ENCODE results near the gene TMEM63B. TPM values are rescaled to one million over a fixed set of nuclear protein-coding genes. Genes with fewer than 3 reads are reported as not detected.
"Not testable (repeated sequence)": the region's sequence is repeated elsewhere in the genome, so short reads cannot be mapped to it uniquely, and the experiment has no call there.

Gene TMEM63B
- total RNA-seq, 1 donor from 2014 or later = 46.7 TPM

DNA sequence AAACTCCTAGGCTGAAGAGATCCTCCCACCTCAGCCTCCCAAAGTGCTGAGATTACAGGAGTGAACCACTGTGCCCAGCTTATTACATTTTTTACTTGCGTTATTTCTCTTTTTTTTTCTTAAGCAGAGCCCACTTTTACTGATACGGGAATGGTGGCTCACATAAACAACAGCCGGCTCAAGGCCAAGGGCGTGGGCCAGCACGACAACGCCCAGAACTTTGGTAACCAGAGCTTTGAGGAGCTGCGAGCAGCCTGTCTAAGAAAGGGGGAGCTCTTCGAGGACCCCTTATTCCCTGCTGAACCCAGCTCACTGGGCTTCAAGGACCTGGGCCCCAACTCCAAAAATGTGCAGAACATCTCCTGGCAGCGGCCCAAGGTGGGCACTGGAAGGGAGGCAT is 41.8 kb downstream of the TMEM63B start:
- no peak for DNase-seq (ENCODE audit: low read depth)

DNA sequence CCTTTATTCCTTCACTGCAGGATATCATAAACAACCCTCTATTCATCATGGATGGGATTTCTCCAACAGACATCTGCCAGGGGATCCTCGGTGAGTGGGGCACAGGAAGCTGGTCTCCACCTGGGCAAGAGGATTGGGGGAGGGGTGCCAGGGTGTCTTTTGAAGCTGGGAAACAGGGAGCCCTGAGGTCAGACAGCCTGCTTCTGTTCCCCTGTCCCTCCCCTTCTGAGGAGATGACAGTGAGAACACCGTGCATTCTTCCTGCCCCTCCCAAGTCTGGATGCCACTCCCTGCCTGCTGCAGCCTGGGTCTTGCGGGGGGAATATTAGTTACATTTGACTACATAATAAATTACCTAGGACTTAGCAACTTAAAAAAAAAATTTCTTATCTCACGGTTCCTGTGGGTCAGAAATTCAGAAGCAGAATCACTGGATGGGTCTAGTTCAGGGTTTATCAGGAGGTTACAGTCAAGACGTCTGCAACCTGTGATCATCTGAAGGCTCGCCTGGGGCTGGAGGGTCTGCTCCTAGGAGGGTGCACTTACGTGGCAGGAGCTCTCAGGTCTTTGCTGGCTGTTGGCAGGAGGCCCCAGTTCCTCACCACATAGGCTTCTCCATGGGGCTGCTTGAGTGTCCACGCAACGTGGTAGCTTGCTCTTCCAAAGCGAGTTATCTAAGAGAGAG is 42.7 kb downstream of the TMEM63B start:
- no peak for DNase-seq (ENCODE audit: low read depth)

DNA sequence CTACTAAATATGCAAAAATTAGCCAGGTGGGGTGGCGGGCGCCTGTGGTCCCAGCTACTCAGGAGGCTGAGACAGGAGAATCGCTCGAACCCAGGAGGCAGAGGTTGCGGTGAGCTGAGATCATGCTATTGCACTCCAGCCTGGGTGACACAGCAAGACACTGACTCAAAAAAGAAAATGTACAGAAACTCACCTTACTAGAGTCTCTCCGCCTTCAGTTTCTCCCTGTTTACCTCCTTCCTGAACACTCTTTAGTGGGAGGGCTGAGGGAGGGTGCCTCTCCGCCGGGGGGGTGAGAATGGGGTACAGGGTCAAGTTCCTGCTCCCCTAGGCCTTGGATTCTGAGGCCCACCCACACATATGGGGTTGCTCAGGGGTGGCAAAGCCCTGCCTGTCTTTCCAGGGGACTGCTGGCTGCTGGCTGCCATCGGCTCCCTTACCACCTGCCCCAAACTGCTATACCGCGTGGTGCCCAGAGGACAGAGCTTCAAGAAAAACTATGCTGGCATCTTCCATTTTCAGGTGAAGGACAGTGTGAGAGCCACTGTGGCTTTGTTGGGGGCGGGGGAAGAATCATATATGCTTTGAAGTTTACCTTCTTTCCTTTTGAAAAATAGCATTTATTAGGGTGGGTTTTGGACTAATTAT is 44.7 kb downstream of the TMEM63B start:
- no peak for DNase-seq (ENCODE audit: low read depth)

DNA sequence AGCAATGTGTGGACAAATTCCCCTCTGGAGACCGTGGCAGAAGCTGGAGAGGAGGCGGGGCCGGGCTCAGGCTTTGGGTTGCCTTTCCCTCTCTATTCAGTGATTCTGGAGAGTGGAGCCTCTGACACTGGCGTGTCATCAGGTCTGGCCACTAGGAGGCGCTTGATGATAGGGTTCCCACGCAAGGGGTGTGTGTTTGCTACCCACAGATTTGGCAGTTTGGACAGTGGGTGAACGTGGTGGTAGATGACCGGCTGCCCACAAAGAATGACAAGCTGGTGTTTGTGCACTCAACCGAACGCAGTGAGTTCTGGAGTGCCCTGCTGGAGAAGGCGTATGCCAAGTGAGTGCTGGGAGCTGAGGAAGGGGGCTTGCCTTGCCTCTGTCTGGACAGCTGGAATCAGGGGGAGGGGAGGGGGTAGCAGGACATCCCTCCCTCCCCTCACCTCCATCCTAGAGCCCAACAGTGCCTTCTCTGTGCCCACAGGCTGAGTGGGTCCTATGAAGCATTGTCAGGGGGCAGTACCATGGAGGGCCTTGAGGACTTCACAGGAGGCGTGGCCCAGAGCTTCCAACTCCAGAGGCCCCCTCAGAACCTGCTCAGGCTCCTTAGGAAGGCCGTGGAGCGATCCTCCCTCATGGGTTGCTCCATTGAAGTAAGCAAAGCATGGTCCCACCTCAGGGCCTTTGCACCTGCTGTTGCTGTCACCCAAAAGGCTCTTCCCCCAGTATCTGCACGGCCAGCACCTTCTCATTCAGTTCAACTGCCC is 45.6 kb downstream of the TMEM63B start:
- DNase-seq (ENCODE audit: low read depth) = peak; percentile 96

DNA sequence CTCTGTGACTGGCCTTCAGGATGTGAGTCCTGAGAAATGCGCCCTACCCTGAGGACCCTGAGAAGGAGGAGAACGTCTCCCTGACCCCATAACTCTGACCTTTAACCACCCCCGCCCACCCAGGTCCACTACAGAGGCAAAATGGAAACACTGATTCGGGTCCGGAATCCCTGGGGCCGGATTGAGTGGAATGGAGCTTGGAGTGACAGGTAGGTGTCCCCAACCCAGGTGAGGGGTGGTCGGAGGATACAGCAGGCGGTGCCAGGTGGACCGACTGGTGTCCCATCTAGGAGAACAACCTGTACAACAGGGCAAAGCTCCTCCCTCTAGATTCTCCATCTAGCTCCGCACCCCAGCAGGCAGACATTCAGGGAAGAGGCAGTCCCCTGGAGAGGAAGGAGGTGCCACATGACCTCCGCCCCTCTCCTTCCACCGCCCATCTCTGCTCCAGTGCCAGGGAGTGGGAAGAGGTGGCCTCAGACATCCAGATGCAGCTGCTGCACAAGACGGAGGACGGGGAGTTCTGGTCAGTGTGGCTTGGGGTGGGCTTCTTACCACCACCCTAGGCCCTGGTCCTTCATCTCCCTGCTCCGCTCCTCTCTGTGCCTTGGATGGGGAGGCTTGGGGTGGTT is 48.9 kb downstream of the TMEM63B start:
- no peak for DNase-seq (ENCODE audit: low read depth)

DNA sequence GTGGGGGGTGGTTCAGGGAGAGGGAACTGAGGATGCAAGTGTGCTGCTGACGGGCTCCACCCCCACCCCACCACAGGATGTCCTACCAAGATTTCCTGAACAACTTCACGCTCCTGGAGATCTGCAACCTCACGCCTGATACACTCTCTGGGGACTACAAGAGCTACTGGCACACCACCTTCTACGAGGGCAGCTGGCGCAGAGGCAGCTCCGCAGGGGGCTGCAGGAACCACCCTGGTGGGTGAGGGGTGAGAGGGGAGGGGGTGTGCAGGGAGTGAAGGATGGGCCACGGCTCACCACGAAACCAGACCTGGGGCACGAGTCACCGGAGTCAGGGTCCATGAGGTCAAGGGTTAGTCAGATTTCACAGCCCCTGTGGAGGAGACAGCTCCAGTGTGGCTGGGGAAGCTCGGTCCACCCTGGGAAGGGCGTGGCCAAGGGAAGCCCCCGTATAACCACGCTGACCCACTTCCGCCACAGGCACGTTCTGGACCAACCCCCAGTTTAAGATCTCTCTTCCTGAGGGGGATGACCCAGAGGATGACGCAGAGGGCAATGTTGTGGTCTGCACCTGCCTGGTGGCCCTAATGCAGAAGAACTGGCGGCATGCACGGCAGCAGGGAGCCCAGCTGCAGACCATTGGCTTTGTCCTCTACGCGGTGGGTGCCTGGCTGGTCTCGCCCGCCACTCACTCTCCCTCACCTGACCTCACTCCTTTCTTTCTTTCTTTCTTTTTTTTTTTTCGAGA is 49.6 kb downstream of the TMEM63B start:
- DNase-seq (ENCODE audit: low read depth) = peak; percentile 40

DNA sequence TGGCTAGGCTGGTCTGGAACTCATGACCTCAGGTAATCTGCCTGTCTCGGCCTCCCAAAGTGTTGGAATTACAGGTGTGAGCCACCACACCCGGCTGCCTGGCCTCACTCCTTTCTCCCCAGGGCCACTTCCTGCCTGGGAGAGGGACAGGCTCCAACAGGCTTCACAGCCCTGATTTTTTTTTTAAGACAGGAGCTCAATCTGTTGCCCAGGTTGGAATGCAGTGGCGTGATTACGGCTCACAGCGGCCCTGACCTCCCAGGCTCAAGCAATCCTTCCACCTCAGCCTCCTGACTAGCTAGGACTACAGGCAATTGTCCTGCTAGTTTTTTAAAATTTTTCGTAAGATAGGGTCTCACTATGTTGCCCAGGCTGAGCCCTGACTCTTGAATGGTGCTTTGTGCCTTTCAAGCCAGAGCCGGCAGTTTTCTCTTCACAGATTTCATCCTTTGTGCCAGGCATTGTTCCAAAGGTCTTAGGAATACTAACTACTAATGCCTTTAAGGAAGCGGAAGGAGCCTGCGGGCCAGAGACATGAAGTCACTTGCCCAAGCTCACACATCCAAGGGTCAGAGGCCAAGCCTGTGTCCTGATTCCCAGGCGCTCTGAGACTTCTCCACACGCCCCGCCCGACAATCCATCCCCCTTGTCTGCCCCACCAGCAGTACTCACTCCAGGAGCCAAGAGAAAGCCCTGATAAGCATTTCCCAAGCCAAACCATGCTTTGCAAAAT is 50.5 kb downstream of the TMEM63B start:
- DNase-seq (ENCODE audit: low read depth) = no peak

DNA sequence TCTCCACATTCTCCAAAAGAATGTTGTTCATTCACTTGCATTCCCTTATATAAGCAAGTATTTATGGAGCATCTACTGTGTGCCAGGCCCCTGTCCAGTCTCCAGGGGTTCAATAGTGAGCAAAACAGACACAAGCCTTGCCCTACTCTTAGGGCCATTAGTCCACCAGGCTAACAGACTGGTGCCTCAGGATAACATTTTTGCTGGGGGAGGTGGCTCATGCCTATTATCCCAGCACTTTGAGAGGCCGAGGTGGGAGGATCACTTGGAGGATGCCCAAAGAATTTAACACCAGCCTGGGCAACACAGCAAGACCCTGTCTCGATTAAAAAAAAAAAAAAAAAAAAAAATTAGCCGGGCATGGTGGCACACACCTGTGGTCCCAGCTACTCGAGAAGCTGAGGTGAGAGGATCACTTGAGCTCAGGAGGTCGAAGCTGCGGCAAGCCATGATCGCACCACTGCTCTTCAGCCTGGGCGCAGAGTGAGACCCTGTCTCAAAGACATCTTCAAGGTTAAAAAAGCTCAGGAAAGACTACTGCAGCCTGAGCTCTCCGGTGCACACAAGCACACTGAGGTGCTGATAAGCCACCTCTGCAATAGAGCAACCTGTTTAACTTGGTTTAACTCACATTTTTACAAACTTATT is 51.2 kb downstream of the TMEM63B start:
- no peak for DNase-seq (ENCODE audit: low read depth)

DNA sequence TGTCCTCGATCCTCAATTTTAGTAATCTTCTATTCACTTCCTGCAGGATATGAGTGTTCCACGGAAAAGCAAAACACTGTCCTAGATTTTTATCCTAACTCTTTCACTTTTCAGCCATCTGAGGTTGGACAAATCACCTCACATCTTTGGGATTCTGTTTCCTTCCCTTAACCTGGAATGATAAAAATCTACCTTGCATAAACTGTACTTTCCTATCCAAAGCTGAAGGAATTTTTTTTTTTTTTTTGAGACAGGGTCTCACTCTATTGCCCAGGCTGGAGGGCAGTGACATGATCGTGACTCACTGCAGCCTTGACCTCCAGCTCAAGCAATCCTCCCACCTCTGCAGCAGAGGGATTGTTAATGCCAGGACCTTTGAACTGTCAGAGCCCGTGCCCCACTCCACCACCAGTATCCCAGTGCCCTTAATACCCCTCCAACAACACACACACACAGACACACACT is 51.8 kb downstream of the TMEM63B start:
- no peak for DNase-seq (ENCODE audit: low read depth)

DNA sequence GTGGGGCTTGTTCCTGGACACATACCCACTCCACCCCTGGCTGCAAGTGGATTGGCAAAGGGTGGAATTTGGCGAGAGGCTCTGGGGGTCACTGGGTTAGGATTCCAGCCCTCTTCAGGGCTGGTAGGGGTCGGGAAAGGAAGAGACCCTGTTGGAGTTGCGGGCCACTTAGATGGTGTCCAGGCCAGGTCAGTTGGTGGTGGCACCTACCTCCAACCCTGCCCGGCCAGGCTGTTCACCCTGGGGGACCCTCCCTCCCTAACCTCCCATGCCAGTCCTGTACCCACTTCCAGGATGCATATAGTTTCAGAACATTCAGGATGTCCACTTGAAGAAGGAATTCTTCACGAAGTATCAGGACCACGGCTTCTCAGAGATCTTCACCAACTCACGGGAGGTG is 52.3 kb downstream of the TMEM63B start:
- no peak for DNase-seq (ENCODE audit: low read depth)

DNA sequence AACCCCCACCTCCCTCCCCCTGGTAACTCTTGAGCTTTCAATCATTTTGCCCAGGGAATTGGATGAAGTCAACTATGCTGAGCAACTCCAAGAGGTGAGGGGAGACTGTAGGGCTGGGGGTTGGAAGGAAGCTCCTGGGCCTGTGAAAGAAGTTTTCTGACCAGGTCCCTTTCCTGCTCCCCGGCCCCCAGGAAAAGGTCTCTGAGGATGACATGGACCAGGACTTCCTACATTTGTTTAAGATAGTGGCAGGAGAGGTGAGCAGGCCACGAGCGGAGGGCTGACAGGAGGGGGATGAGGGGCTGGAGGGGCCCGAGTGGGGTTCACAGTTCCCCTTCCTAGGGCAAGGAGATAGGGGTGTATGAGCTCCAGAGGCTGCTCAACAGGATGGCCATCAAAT is 53.1 kb downstream of the TMEM63B start:
- DNase-seq (ENCODE audit: low read depth) = no peak

DNA sequence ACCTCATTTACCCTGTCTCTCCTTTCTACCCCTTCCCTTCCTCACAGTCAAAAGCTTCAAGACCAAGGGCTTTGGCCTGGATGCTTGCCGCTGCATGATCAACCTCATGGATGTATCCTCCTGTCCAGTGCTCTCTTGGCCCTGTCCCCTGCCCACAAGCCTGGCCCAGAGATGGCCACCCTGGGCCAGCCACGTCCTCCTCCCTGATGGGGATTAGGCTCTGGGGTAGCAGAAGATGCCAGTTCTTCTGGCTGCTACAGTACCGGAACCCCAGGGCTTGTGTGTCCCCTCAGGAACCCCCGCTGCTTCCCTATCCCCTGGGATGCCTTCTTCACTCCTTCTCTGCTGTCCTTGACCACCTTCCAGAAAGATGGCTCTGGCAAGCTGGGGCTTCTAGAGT is 53.5 kb downstream of the TMEM63B start:
- DNase-seq (ENCODE audit: low read depth) = no peak

DNA sequence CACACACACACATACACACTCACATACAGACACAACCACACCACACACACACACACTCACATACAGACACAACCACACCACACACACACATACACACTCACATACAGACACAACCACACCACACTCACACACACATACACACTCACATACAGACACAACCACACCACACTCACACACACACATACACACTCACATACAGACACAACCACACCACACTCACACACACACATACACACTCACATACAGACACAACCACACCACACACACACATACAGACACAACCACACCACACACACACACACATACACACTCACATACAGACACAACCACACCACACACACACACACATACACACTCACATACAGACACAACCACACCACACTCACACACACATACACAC is 54.4 kb downstream of the TMEM63B start:
- not testable (repeated sequence) for DNase-seq (ENCODE audit: low read depth)

DNA sequence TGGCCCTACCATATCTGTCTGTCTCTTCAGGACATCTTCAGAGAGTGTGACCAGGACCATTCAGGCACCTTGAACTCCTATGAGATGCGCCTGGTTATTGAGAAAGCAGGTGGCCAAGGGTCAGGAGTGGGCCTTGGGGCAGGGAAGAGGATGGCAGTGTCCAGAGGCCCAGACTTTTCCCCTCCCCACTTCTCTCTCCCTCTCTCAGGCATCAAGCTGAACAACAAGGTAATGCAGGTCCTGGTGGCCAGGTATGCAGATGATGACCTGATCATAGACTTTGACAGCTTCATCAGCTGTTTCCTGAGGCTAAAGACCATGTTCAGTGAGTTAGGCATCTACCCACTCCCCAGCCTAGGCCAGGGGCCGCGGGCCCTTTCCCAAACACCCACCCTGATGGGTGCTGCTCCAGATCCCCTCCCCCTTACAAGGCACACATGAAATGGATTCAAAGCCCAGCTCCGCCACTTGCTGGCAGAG is 55.6 kb downstream of the TMEM63B start:
- DNase-seq (ENCODE audit: low read depth) = no peak

DNA sequence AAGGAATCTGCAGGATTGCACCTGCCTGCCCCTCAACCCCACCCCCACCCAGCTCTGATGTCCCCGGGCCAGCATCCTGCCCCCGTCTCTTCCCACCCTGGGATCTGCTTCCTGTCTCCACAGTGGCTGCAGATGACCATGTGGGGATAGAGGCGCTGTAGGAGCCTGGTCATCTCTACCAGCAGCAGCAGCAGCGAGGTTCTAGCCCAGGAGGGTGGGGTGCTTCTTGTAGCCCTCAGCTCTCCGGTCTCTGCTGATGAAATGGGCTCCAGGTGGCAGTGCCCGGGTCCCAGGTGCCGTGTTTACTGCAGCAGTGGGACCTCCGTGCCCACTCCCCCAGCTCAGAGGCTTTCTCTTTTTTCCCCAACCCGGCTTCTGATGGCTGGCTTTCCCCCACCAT is 56.4 kb downstream of the TMEM63B start:
- no peak for DNase-seq (ENCODE audit: low read depth)

DNA sequence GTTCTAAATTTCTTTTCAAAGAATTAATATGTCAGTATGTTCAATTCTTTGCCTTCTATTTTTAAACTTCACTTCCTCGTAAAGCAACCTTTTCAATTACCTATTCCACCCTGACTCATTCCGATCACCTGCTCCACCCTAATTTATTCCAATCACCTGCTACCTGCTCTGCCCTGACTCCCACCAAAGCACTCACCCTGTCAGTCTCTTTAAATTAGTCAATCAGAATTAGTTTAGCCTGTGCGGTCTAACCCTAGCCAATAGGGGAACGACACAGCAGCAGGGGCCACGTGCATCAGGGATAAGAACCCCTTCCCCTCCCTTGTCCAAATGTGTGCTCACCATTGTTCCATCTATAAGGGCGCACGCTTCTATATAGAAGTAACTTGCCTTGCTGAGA is 58.0 kb downstream of the TMEM63B start:
- DNase-seq (ENCODE audit: low read depth) = not testable (repeated sequence)

DNA sequence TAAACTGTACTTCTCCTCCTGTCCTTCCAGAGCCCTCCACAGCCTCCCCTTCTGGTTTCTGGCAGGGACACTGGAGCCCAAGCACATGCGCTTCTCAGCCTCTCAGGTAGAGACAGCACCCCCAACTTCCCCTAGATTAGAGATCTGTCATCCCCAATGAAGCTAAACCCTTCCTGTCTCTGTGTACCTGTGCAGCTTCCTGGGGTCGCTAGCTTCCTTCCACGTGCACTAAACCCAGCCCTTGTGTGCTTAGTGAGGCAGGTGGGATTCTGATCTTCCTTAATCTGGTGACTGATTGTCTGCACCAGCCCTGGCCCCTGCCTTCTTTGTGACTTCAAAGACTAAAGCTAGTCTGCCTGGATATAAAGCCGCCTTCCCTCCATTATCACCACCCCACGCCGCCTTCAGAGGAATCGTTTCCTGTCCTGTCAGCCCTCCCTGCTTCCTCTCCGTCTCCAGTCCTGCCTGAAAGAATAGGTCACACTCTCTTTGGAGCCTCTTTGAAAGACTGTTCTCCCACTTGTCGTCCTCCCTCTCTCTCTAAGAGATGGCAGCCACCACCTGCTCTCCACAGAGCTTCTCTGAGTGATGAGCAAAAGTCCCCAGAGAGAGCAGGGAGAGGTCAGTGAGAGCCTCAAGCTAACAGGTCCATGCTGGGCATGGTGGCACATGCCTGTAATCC is 58.7 kb downstream of the TMEM63B start:
- peak; percentile 72 for DNase-seq (ENCODE audit: low read depth)

DNA sequence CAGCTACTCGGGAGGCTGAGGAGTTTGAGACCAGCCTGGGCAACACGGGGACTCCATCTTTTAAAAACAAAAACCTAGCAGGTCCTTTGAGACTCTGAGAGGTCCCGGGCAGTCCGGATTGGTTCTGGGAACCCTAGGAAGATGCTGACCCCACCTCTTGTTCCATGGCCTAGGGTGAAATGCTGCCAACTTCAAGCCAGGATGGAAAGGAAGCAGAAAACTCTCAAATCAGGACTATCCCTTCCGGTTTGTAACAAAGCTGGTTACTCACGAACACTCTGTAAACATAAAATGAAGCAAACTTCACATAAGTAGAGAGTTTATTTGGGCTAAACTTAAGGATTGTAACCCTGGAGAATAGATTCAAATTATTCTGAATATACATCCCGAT is 59.3 kb downstream of the TMEM63B start:
- no peak for DNase-seq (ENCODE audit: low read depth)

DNA sequence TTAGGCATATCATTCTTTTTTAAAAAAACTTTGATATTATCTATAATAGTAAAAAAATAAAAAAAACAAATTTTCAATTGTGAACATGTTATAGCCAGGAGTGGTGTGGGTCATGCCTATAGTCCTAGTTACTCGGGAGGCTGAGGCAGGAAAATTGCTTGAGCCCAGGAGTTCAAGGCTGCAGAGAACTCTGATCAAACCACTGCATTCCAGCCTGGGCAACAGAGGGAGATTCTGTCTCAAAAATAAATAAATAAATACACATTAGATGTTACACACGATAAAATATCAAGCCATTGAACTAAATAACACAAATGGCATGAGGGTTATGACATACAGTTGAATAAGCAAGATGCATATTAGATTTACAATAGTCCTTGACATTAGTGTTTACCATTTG is 61.5 kb downstream of the TMEM63B start:
- DNase-seq (ENCODE audit: low read depth) = no peak
